ENCODE data around the gene IGF1.
"Not testable (repeated sequence)": the region's sequence is repeated elsewhere in the genome, so short reads cannot be mapped to it uniquely, and the experiment has no call there.

The IGF1 gene

DNA sequence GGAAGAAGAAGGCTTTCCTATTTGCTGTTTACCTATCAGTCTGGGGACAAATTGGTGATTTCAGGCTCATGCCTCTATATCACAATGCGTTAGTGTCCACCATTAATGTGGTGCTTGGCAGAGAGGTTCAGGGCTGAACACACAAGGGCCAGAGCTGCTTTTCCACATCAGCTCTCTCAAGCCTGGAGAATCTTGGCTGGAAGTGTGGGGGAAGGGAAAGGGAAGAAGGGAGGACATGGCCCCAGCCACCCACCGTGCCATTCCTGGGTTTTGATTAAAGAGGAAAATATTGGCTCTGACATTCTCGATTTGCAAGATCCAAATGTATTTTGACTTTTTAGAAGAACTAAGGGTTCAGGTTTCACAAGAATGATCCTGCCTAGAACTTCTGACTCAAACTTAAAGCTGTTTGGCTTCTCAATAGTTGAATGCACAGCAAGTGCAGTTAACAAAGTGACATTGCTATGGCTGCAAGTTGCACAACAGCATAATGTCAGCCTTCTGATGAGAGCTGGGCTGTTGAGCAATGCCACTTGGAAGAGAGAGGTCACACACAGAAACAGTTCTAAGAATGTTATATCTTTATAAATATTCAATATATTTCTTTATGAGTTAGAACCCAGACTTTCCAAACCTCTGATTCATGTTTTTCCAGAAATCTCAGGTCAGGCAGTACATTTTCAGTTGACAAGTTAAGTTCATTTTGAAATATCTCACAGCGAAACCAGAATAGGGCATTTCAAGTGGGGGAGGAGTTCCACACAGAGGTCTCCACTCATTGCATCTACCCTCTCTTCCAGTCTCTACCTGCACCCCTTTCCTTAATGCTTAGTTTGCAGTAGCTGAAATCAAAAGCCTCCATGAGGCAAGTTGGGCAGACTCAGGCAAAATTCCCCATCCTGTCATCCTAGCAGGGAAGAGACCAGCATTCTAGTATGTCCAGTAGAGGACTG is 25.3 kb downstream of the IGF1 start:
- FAIRE-seq = no peak

DNA sequence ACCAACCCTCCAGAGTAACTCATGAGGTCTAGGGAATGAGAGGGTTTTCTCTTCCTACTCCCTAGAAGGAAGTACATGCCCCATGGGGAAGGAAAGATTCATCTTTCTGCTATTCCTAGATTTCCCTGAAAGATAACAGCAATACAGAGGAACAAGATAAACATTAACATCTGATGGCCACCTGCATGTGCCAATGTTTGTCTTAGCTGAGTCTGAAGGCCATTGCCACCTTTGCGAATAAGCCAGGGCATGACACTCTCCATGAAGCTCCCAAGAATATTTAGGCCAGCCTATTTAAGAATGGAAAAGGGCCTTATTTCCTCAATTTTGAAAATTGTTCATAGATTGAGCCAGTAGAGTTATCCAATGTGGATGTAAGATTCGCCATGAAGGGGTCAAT is 26.0 kb downstream of the IGF1 start:
- FAIRE-seq = no peak

DNA sequence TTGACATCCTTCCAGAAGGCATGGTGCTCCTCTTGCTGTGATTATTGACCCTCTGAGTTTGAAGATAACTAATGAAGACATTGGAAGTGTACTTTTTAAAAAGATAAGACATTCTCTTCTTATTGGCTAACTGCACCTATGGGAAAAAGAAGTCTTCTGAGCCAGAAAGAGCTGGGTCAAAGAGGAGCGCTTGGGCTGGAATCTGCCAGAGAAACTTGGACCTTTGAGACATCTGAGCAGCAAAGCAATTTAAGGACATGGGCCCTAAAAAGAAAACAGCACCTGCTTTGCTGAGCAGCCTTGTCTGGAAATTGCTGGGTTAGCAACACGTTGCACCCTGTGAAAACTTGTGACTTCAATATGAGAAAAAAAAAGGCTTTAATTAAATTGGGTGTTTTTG is 27.8 kb downstream of the IGF1 start:
- no peak for FAIRE-seq

DNA sequence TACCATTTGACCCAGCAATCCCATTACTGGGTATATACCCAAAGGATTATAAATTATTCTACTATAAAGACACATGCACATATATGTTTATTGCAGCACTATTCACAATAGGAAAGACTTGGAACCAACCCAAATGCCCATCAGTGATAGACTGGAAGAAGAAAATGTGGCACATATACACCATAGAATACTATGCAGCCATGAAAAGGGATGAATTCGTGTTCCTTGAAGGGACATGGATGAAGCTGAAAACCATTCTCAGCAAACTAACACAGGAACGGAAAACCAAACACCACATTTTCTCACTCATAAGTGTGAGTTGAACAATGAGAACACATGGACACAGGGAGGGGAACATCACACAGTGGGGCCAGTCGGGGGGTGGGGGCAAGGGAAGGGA is 31.3 kb downstream of the IGF1 start:
- not testable (repeated sequence) for FAIRE-seq

DNA sequence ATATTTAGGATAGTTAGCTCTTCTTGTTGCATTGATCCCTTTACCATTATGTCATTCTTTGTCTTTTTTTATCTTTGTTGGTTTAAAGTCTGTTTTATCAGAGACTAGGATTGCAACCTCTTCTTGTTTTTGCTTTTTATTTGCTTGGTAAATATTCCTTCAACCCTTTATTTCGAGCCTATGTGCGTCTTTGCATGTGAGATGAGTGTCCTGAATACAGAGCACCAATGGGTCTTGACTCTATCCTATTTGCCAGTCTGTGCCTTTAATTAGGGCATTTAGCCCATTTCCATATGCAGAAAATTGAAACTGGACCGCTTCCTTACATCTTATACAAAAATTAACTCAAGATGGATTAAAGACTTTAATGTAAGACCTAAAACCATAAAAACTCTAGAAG is 32.9 kb downstream of the IGF1 start:
- FAIRE-seq = not testable (repeated sequence)

DNA sequence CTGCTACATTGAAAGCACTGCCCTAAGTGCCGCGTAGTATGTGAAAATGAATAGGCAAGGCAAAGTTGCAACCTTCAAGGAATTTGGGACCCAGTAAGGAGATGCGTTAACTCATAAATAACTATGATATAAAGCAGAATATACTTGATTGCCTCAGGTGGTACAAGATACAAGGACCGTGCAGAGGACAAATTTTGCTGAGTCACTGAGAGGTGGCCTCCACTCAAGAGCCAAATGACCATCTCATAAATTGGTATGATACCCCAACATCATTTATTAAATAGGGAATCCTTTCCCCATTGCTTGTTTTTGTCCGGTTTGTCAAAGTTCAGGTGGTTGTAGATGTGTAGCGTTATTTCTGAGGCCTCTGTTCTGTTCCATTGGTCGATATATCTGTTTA is 35.7 kb downstream of the IGF1 start:
- no peak for FAIRE-seq

DNA sequence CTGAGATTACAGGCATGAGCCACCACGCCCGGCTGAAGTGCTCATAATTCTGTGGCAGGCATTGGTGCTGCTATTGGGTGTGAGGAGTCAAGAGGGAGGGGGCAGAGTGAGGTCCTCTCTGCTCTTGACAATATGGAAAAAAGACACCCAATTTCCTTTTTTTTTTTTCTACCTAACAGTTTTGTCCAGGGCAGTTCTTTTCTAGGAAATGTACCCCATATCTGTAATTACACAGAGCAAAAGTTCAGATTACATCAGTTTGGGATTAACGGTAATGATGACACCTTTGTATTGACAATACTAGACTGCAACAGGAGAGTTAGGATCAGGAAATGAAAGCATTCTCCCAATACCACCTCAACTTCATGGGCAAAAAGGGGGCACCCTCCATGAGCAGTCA is 36.3 kb downstream of the IGF1 start:
- no peak for FAIRE-seq

DNA sequence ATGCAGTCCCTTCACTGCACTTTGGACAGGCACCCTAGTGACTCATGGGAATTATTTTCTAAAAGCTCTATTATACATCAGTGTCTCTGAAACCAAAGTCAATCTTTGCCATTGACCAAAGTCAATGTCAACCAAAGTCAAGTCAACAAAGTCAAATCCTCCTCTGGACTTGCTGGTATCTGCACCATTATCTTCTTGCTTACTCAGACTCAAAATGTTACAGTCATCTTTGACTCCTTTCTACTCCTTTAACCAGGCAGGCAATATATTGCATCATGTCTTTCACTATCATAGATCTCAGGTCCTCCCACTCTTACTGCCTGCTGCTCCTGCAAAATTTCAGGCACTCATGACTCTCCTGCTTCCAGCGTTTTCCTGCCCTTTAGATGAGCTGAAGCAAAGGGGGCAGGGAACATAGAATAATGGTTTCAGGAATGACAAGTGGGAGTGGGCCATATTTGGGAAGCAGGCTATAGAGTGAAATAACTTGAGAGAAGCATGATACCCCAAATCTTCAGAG is 39.2 kb downstream of the IGF1 start:
- no peak for FAIRE-seq

DNA sequence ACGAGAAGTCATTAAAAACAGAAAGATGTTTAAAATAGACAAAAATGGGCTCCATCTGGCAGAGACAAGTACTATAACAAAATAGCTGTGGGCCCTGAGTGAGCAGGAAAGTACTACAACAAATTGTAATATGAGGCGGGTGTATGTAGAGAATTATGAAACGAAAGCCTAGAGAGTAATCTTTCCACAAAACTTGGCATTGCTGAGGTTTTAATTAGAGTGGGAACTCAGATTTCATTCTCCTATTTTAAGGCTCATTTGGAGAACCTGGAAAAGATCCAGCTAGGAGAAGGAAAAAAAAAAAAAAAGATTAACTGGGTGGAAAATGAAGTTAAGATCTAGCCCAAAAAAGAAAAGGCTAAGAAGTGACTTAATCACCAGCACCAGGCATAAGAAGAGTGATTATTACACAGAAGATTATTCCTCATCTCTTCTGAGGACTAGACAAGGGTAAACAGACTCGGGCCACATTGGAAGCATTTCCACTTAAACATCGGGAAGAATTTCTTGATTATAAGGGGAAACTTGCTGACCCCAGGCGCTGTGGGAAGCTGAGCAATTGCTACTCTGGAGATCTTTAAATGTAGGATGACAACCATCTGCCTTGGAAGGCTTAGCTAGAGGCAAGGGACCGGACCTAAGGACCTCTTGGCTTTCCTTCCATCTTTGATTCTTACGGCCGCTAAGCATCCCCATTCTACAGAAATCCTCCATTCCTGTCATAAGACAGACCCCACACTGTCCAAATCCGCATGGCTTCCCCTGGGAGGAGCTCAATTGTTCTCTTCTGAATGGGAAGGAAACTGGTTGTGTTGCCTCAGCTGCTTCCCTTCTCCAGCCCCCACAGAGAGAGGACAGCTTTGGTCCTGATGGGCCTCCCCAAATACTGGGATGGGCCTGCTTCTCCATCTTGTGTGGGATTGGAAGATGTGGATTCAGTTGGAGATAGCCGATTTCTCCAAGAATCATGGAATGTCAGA is 40.6 kb downstream of the IGF1 start:
- FAIRE-seq = no peak

DNA sequence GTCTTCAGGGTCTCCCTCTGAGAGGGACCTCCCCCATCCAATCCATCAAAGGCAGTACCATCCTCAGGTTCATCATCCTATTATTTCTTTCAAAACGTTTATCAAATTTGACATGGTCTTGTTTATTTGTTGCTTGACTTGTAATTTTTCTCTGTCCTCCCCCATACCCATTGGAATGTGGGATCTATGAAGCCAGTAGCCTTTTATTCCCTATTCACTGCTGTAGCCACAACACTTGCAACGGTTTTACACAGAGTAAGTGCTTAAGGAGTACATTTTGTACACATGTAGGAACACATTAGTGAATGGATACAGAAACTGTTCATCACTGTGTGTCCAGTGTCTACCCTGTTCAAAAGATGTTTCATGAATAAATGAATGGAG is 41.5 kb downstream of the IGF1 start:
- FAIRE-seq = no peak

DNA sequence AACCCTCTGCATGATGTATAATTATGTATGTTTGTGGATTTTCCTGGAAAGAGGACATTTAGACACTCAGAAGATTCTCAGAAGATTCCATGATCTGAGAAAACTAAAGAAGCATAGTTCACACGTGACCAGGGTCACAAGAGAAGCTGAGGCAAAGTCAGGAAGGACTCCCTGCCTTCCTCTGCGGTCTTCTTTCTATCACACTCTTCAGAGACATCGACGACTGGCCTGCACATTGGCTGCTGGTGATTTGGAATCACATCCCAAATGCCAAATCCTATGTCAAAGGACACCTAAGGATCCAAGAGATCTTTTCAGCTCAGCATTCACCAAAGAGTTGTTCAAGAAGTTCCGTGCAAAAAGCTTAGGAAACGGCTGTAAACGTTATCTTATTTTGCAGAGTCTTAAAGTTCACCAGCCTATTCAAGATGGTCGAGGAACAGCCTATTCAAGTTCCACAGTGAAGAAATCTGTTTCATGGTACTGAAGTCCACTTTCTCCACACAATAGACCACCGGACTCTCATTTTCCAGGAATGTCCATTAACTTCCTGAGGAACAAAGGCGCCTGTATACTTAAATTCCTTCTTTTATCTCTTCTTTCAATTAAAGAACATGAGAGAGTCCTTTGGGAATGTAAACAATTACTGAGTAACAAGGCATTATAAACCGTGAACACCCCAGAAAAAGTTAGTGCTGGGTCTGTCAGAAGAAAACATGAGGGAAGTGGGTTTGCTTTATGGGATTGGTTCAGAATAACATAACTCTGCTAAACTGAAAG is 42.1 kb downstream of the IGF1 start:
- no peak for FAIRE-seq

DNA sequence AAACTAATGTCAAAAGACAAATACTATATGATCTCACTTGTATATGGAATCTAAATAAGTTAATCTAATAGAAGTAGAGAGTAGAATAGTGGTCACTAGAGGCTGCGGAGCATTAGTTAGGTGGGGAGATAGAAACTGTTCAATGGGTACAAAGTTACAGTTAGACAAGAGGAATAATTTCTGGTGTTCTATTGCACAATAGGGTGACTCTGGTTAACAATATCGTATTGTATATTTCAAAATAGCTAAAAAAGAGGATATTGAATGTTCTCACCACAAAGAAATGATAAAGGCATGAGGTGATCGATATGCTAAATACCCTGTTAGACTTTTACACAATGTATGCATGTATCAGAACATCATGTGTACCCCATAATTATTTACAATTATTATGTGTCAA is 42.9 kb downstream of the IGF1 start:
- no peak for FAIRE-seq

DNA sequence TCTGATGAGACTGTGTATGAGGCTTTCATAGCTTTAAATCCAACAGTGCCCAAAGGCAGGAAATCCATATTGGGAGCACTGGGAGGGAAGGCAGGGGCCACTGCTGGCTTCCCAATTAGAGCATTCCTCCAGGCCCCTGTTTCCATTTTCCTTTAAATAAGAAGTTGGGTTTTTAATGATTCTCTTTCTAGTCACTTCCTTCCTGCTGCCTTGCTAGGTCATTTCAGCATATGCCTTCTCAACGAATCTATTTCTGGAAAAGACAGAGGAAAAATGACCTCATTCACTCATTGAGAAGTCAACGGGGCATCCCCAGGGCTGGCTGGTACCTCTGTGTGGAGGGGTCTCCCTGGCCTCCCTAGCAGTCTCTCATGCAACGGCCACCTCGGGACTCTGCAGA is 43.5 kb downstream of the IGF1 start:
- no peak for FAIRE-seq

DNA sequence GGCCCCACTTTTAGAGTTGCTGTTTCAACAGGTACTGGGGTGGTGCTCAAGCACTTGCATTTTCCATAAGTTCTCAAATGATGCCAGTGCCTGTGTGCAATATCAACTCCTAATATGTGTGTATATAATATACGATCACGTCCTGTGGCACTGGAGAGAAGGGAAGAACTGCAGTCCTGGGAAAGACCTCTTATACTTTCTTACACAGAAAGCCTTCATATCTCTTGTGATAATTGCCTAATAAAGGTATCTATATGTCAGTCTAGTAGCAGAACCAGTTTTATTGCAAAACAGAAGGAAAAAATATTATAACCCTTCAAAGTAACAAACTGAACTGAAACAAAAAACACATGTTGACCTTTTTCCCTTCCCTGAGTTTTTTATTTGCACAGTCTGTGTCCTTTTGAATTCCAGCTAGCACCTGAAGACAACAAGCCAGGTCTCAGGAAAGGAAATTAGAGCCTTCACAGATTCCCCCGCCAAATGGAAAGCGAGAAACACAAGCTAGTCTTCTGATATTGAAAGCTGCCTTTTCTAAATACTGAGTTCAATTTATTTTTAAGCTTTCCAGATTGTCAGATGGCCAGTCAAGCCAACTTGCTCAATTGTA is 44.4 kb downstream of the IGF1 start:
- no peak for FAIRE-seq

DNA sequence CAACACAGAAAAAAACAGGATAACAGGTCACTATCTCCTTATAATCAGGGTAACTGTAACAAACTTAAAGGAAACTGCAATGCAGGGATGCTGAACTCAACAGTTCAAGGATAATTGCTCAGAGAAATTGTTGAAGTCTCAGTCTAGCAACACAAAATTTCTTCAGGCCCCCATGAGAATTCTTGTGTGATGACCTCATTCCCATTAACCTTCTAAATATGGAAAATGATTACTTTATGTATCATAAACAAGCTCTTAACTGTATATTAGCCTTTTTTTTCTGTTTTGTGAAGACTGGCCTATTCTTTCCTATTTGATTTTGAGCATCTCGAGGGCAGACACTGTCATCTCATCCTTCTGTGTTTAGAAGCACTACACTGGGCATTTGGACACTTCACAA is 47.1 kb downstream of the IGF1 start:
- no peak for FAIRE-seq

DNA sequence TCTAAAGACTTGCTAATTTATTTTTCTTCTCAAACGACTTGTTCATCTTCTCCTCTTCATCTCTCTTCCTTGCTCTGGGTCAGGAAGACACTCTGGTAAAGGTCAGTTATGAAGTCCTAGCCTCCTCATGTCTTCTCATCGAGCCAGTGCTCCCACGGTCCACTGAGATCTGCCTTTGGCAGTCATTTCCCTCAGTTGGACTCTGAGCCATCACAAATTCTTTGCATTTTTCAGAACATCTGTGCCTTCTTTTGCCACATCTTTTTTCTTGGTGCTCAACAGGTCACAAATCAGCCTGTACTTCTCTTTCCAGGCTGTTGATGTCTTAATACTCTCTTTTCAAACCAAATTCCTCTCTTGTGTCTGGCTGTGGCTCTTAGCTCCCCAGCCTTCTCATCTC is 49.7 kb downstream of the IGF1 start:
- no peak for FAIRE-seq

DNA sequence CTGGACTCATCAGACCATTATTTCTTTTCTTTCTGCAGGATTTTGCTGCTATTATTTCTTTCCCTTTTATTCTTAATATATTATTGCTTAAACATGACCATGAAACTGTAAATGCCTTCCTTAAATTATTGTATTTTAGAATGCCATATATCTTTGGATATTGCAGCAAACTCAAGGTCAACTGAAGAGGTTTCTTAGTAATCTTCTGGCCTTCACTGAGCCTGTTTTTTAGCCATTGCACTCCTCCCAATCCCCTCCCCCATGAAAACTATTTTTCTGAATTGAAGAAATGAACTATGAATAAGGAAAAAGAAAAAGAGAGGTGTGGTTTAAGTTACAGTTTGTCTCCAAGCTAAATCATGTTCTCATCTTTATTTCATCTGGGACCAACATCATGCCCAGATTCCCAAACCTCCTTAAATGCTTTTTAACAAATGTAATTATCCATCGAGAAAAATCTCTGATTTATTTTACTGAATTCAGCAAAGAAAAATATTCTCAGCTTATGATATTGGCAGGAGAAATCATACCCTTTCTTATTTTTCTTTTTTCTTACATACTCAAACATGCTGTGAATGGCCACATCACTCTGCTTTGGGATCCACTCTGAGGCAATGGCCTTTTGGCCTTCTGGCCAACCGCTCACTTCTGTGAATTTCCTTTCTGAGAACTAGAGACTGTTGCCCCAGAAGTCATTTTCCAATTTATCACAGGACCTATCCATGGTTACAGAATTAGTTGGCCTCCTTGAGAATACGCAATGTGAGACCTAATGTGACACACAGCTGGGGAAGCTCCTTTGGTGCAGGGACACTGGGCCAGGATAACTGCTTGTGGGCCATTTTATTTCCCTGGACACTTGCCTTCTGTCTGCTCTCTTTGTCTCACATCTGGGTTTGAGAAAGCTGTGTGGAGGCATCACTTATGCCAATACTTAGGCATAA is 50.9 kb downstream of the IGF1 start:
- no peak for FAIRE-seq

DNA sequence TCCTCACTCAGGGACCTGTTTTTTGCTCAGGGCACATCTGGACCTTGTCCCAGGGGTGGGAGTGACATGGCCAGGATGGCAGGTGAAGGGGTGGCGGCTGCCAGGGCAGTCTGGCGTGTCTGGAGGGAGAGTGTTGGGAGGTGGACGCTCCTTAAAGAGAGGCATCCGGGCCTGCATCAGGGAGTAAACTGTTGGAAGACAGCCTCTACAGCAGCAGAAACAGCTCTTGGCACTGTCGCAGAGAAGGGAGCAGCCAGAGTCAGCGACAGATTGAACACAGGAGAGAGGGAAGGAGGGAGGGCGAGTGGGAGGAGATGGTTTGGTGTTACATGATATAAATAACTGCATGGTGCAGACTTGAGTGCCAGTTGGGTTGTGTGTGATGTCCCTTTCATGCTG is 52.8 kb downstream of the IGF1 start:
- no peak for FAIRE-seq

DNA sequence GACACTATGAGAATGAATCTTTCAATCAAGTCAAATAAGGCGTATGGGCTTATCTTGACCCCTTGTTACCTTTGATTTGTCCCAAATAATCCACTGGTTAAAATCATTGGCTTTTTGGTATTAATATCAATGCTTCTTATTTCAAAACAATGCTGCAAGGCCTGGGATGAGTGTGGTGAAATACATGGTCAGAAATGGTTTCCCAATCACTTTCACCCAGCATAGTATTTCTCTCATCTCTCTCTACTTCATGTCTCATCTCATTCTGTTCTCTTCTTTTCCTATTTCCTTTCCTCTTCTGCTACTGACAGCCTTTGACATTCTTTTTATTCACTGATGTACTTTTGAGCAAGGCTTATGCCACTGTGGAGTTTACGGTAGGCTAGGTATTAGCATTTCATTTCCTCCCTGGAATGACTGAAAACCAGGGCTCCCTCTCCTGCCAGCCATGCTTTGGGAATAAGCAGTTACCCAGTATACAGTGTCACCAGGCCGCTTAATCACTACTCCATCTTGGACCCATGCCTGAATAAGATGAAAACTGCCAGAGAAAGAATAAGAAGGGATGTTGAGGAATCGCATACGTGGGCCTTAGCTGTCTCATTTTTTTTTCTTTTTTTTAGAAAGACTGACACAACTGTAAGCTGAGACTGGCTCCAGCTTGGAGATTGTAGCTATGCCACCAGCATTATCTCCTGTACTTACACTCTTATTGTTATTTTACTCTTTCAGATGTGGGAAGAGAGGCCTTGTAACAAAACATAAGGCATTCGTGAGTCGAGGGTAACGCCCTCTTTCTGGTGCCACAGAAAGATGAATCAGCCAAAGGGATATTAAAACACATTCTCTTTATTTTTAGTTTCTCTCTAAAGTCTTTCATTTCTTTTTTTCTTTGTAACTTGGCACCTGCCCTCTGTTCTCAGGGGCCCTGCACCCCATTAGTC is 53.5 kb downstream of the IGF1 start:
- FAIRE-seq = no peak

All from TTC549 (cell line).